Chondrocyte (in vitro differentiated cells): ENCODE measurements around the gene TMEM132C. TPM values are rescaled to one million over a fixed set of nuclear protein-coding genes. Genes with fewer than 3 reads are reported as not detected.
"Not testable (repeated sequence)": the region's sequence is repeated elsewhere in the genome, so short reads cannot be mapped to it uniquely, and the experiment has no call there.

Experiments
- DNase-seq: peaks from one replicate; pipeline ENCODE4 v3.0.0; 2021; ENCODE audit warnings: mixed read lengths, low spot score
- H3K27ac Mint-ChIP-seq: one replicate; pipeline ENCODE4 v1.8.0; 2021; ENCODE audit warnings: mild to moderate bottlenecking, moderate library complexity, mixed read lengths; ENCODE audit not compliant: unreplicated experiment
- H3K27me3 Mint-ChIP-seq: 2 replicates; pipeline ENCODE4 v1.8.0; 2021; ENCODE audit warnings: low read depth, mixed read lengths
- H3K36me3 Mint-ChIP-seq: 2 replicates; pipeline ENCODE4 v1.8.0; 2021; ENCODE audit warnings: low read depth, mixed read lengths
- H3K4me1 Mint-ChIP-seq: 2 replicates; pipeline ENCODE4 v1.8.0; 2021; ENCODE audit warnings: low read depth, mild to moderate bottlenecking, mixed read lengths
- H3K4me3 Mint-ChIP-seq: one replicate; pipeline ENCODE4 v1.8.0; 2021; ENCODE audit warnings: mild to moderate bottlenecking, moderate library complexity, mixed read lengths; ENCODE audit not compliant: unreplicated experiment
- H3K9me3 Mint-ChIP-seq: 2 replicates; pipeline ENCODE4 v1.8.0; 2021; ENCODE audit warnings: low read depth, mixed read lengths
- total RNA-seq: library from RNA; stranded (reverse); gene quantifications from 3 replicates; pipeline ENCODE4 v1.2.1, GENCODE V29; 2021
- TF ChIP-seq, protein P1 (sequence below): fragments of 200-600 bp; sonication (generic); IDR thresholded peaks from 2 replicates; pipeline ENCODE4 v1.5.0; 2021; ENCODE audit warnings: antibody characterized with exemption, mild to moderate bottlenecking, moderate library complexity

The TMEM132C gene
- total RNA-seq, 1 donor from 2014 or later: not detected

DNA sequence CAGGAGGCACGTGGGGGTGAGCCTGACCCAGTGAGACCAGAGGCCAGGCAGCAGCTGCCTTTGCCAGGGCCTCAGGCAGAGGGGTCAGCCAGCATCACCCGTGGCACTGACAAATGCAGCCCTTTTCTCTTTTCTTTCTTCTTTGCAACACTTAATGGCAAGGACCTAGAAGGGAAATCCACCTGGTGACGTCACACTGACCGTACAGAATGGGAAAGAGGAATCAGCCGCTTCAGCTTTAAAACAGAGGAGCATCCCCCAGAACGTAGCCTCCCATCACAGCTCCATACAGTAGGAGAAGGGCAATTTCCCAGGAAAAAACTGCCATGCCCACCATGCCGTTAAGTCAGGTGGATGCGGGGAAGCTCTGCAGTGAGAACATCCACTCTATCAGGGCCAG lies 328.6 kb downstream of the TMEM132C start:
- H3K36me3 Mint-ChIP-seq: no peaks in the 10 kb centered on the region
- H3K4me1 Mint-ChIP-seq: no peaks in the 10 kb centered on the region
- H3K27me3 Mint-ChIP-seq: peaks cover 3% of the 10 kb centered on the region
- no peak overlapping the region for H3K27ac Mint-ChIP-seq
- TF ChIP-seq, protein P1, sequence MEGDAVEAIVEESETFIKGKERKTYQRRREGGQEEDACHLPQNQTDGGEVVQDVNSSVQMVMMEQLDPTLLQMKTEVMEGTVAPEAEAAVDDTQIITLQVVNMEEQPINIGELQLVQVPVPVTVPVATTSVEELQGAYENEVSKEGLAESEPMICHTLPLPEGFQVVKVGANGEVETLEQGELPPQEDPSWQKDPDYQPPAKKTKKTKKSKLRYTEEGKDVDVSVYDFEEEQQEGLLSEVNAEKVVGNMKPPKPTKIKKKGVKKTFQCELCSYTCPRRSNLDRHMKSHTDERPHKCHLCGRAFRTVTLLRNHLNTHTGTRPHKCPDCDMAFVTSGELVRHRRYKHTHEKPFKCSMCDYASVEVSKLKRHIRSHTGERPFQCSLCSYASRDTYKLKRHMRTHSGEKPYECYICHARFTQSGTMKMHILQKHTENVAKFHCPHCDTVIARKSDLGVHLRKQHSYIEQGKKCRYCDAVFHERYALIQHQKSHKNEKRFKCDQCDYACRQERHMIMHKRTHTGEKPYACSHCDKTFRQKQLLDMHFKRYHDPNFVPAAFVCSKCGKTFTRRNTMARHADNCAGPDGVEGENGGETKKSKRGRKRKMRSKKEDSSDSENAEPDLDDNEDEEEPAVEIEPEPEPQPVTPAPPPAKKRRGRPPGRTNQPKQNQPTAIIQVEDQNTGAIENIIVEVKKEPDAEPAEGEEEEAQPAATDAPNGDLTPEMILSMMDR: no peak
- peaks cover 20% of the 10 kb centered on the region for H3K9me3 Mint-ChIP-seq
- DNase-seq: no peak
- no peak overlapping the region for H3K4me3 Mint-ChIP-seq

DNA sequence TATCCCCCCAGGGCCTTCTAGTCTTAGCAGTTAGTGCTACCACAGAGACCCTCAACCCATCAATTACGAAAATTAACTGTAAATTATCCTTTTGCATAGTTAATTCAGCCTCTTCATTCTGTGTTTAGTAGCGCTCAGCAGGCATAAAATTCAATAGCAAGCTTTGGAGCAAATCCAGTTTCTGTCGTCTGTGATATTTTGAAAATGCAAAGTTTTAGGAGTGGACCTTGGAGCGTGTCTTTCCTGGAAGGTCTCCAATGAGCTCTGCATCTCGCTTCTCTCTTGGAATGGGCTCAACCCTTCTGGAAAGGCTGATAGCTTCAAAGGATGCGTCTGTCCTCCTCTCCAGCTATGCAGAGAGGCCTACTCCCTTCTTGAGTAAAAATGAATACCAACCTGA lies 333.9 kb downstream of the TMEM132C start:
- Mint-ChIP-seq H3K4me3 (no peak overlapping the region), H3K36me3 (no peaks in the 10 kb centered on the region), H3K27me3 (peaks cover 3% of the 10 kb centered on the region), H3K4me1 (no peaks in the 10 kb centered on the region), H3K9me3 (peaks cover 21% of the 10 kb centered on the region), H3K27ac (no peak overlapping the region)
- TF ChIP-seq, protein P1: no peak
- DNase-seq: no peak

DNA sequence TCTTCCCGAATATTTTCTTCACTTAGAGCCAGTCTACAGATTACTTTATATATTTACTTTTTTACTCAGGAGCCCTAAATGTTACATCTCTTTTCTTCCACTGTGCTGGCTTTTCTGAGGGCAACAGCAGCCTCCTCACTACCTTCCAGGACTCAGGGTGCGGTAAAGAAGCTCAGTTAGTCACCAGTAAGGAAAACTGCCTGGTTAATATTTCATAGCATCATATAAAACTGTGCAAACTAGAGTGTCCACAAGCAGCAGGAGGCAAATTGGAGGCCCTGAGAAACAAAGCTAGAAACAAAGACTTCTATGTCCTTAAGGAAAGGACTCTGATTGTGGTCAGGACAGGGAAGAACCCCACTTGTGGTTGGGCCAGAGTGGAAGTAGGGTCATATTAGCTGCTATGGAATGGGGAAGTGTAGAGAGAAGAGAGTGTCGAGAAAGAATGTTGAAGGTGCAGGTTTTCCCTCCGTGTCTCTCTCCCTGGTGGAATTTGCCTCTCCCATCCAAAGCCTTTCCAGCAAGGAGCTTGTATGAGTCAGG lies 336.7 kb downstream of the TMEM132C start:
- H3K27ac Mint-ChIP-seq: no peak overlapping the region
- H3K36me3 Mint-ChIP-seq: no peaks in the 10 kb centered on the region
- peaks cover 10% of the 10 kb centered on the region for H3K9me3 Mint-ChIP-seq
- no peaks in the 10 kb centered on the region for H3K27me3 Mint-ChIP-seq
- TF ChIP-seq, protein P1: no peak
- H3K4me3 Mint-ChIP-seq: no peak overlapping the region
- no peaks in the 10 kb centered on the region for H3K4me1 Mint-ChIP-seq
- DNase-seq: no peak

DNA sequence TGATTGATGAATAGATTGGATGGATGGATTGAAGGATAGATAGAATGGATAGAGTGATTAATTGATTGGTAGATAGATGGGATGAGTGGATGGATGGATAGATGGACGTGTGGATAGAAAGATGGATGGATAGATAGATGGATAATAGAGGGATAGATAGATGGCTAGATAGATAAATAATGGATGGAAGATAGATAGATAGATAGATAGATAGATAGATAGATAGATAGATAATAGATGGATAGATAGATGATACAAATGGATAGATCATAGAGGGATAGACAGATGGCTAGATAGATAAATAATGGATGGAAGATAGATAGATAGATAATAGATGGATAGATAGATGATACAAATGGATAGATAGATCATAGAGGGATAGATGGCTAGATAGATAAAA lies 337.2 kb downstream of the TMEM132C start:
- H3K27me3 Mint-ChIP-seq, H3K4me1 Mint-ChIP-seq, H3K4me3 Mint-ChIP-seq, H3K27ac Mint-ChIP-seq, H3K9me3 Mint-ChIP-seq, H3K36me3 Mint-ChIP-seq, DNase-seq: not testable (repeated sequence)

DNA sequence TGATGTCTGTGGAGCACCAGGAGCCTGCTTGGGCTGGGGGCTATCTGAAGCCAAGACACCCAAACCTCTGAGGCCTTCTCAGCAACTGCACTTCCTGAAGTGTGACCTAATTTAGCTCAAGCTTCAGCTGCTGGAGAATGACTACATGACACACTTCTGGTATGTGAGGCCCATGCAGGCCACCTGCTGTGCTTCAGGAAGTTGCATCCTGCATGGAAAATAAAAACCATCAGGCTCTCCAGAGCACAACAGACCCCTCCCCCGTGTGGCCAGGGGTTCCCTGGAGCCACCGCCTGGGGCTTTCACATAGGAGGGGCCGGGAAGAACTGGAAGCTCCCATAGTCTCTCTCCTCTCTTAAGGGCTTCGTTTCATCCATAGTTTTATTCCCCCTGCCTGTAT lies 339.1 kb downstream of the TMEM132C start:
- Mint-ChIP-seq H3K27ac (no peak overlapping the region), H3K27me3 (no peaks in the 10 kb centered on the region), H3K9me3 (peaks cover 8% of the 10 kb centered on the region), H3K4me3 (no peak overlapping the region), H3K36me3 (no peaks in the 10 kb centered on the region), H3K4me1 (no peaks in the 10 kb centered on the region)
- TF ChIP-seq, protein P1: no peak
- DNase-seq: no peak

DNA sequence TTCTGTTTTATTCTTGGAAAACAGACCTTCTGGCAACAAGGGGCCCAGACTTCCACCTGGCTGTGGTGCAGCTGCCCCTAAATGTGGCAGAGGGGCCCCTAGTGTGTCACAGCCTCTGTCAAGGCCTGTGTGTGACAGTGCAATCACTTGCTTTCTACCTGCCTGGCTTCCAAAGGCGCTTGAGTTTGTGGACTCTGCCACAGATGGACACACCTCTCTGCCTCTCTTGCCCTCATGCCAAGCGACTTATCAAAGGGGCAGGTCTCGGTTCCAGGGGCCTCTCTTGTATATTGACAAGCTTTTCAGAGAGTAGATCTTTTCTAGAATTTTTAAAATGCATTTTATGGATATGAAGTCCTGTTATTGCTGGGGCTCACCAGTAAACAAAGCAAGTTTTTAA lies 339.6 kb downstream of the TMEM132C start:
- Mint-ChIP-seq H3K36me3 (no peaks in the 10 kb centered on the region), H3K27me3 (no peaks in the 10 kb centered on the region), H3K27ac (no peak overlapping the region), H3K9me3 (peaks cover 7% of the 10 kb centered on the region), H3K4me1 (no peaks in the 10 kb centered on the region), H3K4me3 (no peak overlapping the region)
- no peak for DNase-seq
- TF ChIP-seq, protein P1: no peak
